HepG2 (cell line): ENCODE measurements around the gene FNDC4. TPM values are rescaled to one million over a fixed set of nuclear protein-coding genes. Genes with fewer than 3 reads are reported as not detected.

ENCODE experiments used
- ELF1 ChIP-seq: sonication (generic); formaldehyde crosslinking; IDR thresholded peaks from 2 replicates; pipeline ENCODE4 v1.4.0; 2020; ENCODE audit warnings: missing genetic modification reagents
- HNRNPK ChIP-seq: fragments of 200-400 bp; formaldehyde crosslinking; IDR thresholded peaks from 2 replicates; pipeline ENCODE4 v1.6.1; 2018; ENCODE audit warnings: low read length, low read depth, moderate library complexity, mild to moderate bottlenecking; ENCODE audit not compliant: poor library complexity, severe bottlenecking
- MED1 ChIP-seq: sonication (generic); formaldehyde crosslinking; IDR thresholded peaks from 2 replicates; pipeline ENCODE4 v1.4.0; 2020; ENCODE audit warnings: missing genetic modification reagents
- MYC ChIP-seq: sonication (generic); formaldehyde crosslinking; IDR thresholded peaks from 2 replicates; pipeline ENCODE4 v1.9.0; 2021; ENCODE audit warnings: missing genetic modification reagents, borderline replicate concordance
- RARA ChIP-seq: IDR thresholded peaks from 2 replicates; pipeline ENCODE4 v1.6.1; 2016; ENCODE audit warnings: missing genetic modification reagents, missing compliant biosample characterization
- U2AF1 ChIP-seq: fragments of 200-400 bp; formaldehyde crosslinking; optimal IDR thresholded peaks from 2 replicates; pipeline ENCODE3; 2017; ENCODE audit warnings: mild to moderate bottlenecking, low read depth, low read length
- ZNF33A ChIP-seq: sonication (generic); formaldehyde crosslinking; IDR thresholded peaks from 2 replicates; pipeline ENCODE4 v1.5.1; 2020; ENCODE audit warnings: missing genetic modification reagents, mild to moderate bottlenecking, moderate library complexity, borderline replicate concordance
- ZNF724P ChIP-seq: sonication (generic); formaldehyde crosslinking; IDR thresholded peaks from 2 replicates; pipeline ENCODE4 v1.8.0; 2022; ENCODE audit warnings: missing genetic modification reagents, borderline replicate concordance
- ZSCAN29 ChIP-seq: sonication (generic); formaldehyde crosslinking; conservative IDR thresholded peaks from 2 replicates; pipeline ENCODE4 v1.4.0; 2020; ENCODE audit warnings: mild to moderate bottlenecking, missing genetic modification reagents
- polyA plus RNA-seq, 8 experiments: library from polyadenylated mRNA; depleted of rRNA in 3 of 8; stranded (reverse) in 7 of 8; unstranded in 1 of 8; fragments of >200 nt; fragmentation: Illumina TruSeq in 4 of 8; extraction: Trizol in 4 of 8; gene quantifications; 2 replicates each; pipeline versions ENCODE4 v1.2.1 to v1.2.3, GENCODE V29; 2011 to 2016; ENCODE audit warnings: low read depth in 4 of 8, missing spikeins in 1 of 8, mixed read lengths in 1 of 8; ENCODE audit not compliant: insufficient read depth in 1 of 8
- total RNA-seq, 5 experiments: library from RNA; depleted of rRNA; stranded (reverse); fragments of >200 nt; fragmentation: Illumina TruSeq; extraction: Trizol; gene quantifications; 2 replicates each; pipeline ENCODE4 v1.2.3, GENCODE V29; 2016; ENCODE audit warnings: low read depth in 1 of 5
- TF ChIP-seq, protein P1 (sequence below): sonication (generic); formaldehyde crosslinking; IDR thresholded peaks from 2 replicates; pipeline ENCODE4 v1.4.0; 2020; ENCODE audit warnings: missing genetic modification reagents
- TF ChIP-seq, protein P2 (sequence below): sonication (generic); formaldehyde crosslinking; IDR thresholded peaks from 2 replicates; pipeline ENCODE4 v1.4.0; 2020; ENCODE audit warnings: mild to moderate bottlenecking, missing genetic modification reagents
- TF ChIP-seq, protein P3 (sequence below): sonication (generic); formaldehyde crosslinking; IDR thresholded peaks from 2 replicates; pipeline ENCODE4 v1.5.0; 2020; ENCODE audit warnings: missing genetic modification reagents
- TF ChIP-seq, protein P4 (sequence below): sonication (generic); formaldehyde crosslinking; IDR thresholded peaks from 2 replicates; pipeline ENCODE4 v1.9.0; 2021; ENCODE audit warnings: missing genetic modification reagents, mild to moderate bottlenecking, borderline replicate concordance
- TF ChIP-seq, protein P5 (sequence below): sonication (generic); formaldehyde crosslinking; IDR thresholded peaks from 2 replicates; pipeline ENCODE4; 2020; ENCODE audit warnings: missing genetic modification reagents, mild to moderate bottlenecking, borderline replicate concordance

The FNDC4 gene
- total and polyA plus RNA-seq, 2 of the 13 experiments (the other 11 are each of a cell fraction or from before 2014, with no cell fraction given): 9.0 to 17.4 TPM

DNA sequence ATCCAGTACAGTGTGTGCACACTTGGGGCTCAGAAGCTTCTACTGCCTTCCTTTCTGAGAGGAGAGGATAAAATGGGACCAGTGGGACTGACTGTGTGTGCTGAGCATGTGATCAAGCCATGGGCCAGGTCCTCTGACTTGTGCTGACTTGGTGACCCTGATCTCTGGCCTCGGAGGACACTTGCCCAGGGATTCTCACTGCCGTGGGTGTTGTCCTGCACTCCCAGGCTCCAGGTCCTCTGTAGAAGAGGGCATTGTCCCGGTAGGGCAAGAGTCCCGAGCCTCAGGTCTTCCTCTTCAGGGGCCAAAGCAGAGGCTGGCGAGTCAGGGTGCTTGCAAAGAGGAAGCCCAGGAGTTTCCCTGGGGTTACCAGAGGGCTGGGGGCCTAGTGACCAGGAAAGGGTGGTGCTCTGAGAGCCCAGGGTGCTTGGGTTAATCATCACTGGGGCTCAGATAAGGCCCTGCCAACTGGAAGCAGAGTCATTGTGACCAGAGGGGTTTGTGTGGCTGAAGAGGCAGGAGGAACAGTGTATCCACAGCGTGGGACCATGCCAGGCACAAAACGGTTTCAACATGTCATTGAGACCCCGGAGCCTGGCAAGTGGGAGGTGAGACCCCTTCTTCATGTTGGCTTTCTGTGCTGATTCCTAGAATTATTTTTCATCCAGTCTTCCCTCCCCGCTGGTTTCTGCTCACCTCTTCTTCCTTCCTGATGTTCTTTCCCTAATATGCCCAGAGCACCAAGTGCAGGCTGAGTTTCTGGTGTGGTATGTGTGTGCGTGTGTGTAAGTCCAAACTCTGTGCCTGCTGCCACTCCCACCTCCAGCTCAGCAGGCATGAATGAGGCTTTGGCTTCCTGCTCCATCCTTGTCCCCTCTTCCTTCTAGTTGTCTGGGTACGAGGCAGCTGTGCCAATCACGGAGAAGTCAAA lies 1.6 kb upstream of the FNDC4 start, which contains the start of gene GCKR (continued):
- TF ChIP-seq, protein P1, sequence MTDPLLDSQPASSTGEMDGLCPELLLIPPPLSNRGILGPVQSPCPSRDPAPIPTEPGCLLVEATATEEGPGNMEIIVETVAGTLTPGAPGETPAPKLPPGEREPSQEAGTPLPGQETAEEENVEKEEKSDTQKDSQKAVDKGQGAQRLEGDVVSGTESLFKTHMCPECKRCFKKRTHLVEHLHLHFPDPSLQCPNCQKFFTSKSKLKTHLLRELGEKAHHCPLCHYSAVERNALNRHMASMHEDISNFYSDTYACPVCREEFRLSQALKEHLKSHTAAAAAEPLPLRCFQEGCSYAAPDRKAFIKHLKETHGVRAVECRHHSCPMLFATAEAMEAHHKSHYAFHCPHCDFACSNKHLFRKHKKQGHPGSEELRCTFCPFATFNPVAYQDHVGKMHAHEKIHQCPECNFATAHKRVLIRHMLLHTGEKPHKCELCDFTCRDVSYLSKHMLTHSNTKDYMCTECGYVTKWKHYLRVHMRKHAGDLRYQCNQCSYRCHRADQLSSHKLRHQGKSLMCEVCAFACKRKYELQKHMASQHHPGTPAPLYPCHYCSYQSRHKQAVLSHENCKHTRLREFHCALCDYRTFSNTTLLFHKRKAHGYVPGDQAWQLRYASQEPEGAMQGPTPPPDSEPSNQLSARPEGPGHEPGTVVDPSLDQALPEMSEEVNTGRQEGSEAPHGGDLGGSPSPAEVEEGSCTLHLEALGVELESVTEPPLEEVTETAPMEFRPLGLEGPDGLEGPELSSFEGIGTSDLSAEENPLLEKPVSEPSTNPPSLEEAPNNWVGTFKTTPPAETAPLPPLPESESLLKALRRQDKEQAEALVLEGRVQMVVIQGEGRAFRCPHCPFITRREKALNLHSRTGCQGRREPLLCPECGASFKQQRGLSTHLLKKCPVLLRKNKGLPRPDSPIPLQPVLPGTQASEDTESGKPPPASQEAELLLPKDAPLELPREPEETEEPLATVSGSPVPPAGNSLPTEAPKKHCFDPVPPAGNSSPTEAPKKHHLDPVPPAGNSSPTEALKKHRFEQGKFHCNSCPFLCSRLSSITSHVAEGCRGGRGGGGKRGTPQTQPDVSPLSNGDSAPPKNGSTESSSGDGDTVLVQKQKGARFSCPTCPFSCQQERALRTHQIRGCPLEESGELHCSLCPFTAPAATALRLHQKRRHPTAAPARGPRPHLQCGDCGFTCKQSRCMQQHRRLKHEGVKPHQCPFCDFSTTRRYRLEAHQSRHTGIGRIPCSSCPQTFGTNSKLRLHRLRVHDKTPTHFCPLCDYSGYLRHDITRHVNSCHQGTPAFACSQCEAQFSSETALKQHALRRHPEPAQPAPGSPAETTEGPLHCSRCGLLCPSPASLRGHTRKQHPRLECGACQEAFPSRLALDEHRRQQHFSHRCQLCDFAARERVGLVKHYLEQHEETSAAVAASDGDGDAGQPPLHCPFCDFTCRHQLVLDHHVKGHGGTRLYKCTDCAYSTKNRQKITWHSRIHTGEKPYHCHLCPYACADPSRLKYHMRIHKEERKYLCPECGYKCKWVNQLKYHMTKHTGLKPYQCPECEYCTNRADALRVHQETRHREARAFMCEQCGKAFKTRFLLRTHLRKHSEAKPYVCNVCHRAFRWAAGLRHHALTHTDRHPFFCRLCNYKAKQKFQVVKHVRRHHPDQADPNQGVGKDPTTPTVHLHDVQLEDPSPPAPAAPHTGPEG (CRISPR knock-in tag): peak; percentile 88; the same call in 1 of the 2 replicates
- TF ChIP-seq, protein P2, sequence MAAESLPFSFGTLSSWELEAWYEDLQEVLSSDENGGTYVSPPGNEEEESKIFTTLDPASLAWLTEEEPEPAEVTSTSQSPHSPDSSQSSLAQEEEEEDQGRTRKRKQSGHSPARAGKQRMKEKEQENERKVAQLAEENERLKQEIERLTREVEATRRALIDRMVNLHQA (CRISPR knock-in tag): no peak
- TF ChIP-seq, protein P3, sequence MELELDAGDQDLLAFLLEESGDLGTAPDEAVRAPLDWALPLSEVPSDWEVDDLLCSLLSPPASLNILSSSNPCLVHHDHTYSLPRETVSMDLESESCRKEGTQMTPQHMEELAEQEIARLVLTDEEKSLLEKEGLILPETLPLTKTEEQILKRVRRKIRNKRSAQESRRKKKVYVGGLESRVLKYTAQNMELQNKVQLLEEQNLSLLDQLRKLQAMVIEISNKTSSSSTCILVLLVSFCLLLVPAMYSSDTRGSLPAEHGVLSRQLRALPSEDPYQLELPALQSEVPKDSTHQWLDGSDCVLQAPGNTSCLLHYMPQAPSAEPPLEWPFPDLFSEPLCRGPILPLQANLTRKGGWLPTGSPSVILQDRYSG (CRISPR knock-in tag): peak; percentile 19; the same call in 1 of the 2 replicates
- no peak for TF ChIP-seq HNRNPK
- TF ChIP-seq, protein P4, sequence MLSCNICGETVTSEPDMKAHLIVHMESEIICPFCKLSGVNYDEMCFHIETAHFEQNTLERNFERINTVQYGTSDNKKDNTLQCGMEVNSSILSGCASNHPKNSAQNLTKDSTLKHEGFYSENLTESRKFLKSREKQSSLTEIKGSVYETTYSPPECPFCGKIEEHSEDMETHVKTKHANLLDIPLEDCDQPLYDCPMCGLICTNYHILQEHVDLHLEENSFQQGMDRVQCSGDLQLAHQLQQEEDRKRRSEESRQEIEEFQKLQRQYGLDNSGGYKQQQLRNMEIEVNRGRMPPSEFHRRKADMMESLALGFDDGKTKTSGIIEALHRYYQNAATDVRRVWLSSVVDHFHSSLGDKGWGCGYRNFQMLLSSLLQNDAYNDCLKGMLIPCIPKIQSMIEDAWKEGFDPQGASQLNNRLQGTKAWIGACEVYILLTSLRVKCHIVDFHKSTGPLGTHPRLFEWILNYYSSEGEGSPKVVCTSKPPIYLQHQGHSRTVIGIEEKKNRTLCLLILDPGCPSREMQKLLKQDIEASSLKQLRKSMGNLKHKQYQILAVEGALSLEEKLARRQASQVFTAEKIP: no peak
- TF ChIP-seq ZSCAN29 (CRISPR knock-in tag): no peak; the same call in 1 of the 2 replicates
- TF ChIP-seq ZNF724P (CRISPR knock-in tag): peak; percentile 35; the same call in 1 of the 2 replicates
- peak; percentile 82 for TF ChIP-seq RARA (CRISPR knock-in tag)
- peak; percentile 88 for TF ChIP-seq MED1 (CRISPR knock-in tag)
- peak; percentile 60; the same call in 1 of the 2 replicates for TF ChIP-seq ELF1 (CRISPR knock-in tag)
- TF ChIP-seq MYC (CRISPR knock-in tag): peak; percentile 82
- TF ChIP-seq ZNF33A (CRISPR knock-in tag): no peak
- TF ChIP-seq U2AF1: no peak
- TF ChIP-seq, protein P5, sequence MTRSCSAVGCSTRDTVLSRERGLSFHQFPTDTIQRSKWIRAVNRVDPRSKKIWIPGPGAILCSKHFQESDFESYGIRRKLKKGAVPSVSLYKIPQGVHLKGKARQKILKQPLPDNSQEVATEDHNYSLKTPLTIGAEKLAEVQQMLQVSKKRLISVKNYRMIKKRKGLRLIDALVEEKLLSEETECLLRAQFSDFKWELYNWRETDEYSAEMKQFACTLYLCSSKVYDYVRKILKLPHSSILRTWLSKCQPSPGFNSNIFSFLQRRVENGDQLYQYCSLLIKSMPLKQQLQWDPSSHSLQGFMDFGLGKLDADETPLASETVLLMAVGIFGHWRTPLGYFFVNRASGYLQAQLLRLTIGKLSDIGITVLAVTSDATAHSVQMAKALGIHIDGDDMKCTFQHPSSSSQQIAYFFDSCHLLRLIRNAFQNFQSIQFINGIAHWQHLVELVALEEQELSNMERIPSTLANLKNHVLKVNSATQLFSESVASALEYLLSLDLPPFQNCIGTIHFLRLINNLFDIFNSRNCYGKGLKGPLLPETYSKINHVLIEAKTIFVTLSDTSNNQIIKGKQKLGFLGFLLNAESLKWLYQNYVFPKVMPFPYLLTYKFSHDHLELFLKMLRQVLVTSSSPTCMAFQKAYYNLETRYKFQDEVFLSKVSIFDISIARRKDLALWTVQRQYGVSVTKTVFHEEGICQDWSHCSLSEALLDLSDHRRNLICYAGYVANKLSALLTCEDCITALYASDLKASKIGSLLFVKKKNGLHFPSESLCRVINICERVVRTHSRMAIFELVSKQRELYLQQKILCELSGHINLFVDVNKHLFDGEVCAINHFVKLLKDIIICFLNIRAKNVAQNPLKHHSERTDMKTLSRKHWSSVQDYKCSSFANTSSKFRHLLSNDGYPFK (CRISPR knock-in tag): peak; percentile 88; the same call in 1 of the 2 replicates
